ENCODE data around the gene TMEM107. TPM values are rescaled to one million over a fixed set of nuclear protein-coding genes. Genes with fewer than 3 reads are reported as not detected.

The TMEM107 gene
- total RNA-seq, 1 donor from 2014 or later, result 24.6 TPM

GRCh38 chr17:8145811-8146210, 30.4 kb downstream of the TMEM107 start:
- no peaks in the 10 kb centered on the region for H3K27me3 Mint-ChIP-seq
- H3K36me3 Mint-ChIP-seq (ENCODE audit: insufficient read depth), result peaks cover 24% of the 10 kb centered on the region
- H3K9me3 Mint-ChIP-seq (ENCODE audit: low read depth), result no peaks in the 10 kb centered on the region
- DNase-seq (ENCODE audit: low spot score, unreplicated experiment), result no peak
- no peak overlapping the region for H3K4me3 Mint-ChIP-seq (ENCODE audit: low read depth)
- TF ChIP-seq CTCF (IDR thresholded peaks at IDR 0.05; ENCODE audit: unreplicated experiment), result no peak
- no peaks in the 10 kb centered on the region for H3K4me1 Mint-ChIP-seq (ENCODE audit: low read depth)
- no peak overlapping the region for H3K27ac Mint-ChIP-seq

- peaks cover 24% of the 10 kb centered on the region for H3K36me3 Mint-ChIP-seq (ENCODE audit: insufficient read depth)
- no peak for DNase-seq (ENCODE audit: low spot score, unreplicated experiment)
- no peaks in the 10 kb centered on the region for H3K27me3 Mint-ChIP-seq
- no peak for TF ChIP-seq CTCF (IDR thresholded peaks at IDR 0.05; ENCODE audit: unreplicated experiment)
- H3K4me1 Mint-ChIP-seq (ENCODE audit: low read depth), result no peaks in the 10 kb centered on the region
- no peaks in the 10 kb centered on the region for H3K9me3 Mint-ChIP-seq (ENCODE audit: low read depth)
- H3K27ac Mint-ChIP-seq, result no peak overlapping the region
- no peak overlapping the region for H3K4me3 Mint-ChIP-seq (ENCODE audit: low read depth)
Observed at GRCh38 chr17:8144401-8145231, 31.6 kb downstream of the TMEM107 start.

GRCh38 chr17:8143581-8144400, 32.4 kb downstream of the TMEM107 start:
- DNase-seq (ENCODE audit: low spot score, unreplicated experiment), result no peak

GRCh38 chr17:8142887-8143580, 33.1 kb downstream of the TMEM107 start:
- no peak overlapping the region for H3K4me3 Mint-ChIP-seq (ENCODE audit: low read depth)

More at GRCh38 chr17:8143581-8144400, 32.4 kb downstream of the TMEM107 start:
- Mint-ChIP-seq H3K36me3 (ENCODE audit: insufficient read depth) (peaks cover 24% of the 10 kb centered on the region), H3K4me1 (ENCODE audit: low read depth) (no peaks in the 10 kb centered on the region), H3K4me3 (ENCODE audit: low read depth) (no peak overlapping the region), H3K27me3 (no peaks in the 10 kb centered on the region), H3K9me3 (ENCODE audit: low read depth) (no peaks in the 10 kb centered on the region), H3K27ac (no peak overlapping the region)
- TF ChIP-seq CTCF (IDR thresholded peaks at IDR 0.05; ENCODE audit: unreplicated experiment), result no peak

More at GRCh38 chr17:8142887-8143580, 33.1 kb downstream of the TMEM107 start:
- no peak for TF ChIP-seq CTCF (IDR thresholded peaks at IDR 0.05; ENCODE audit: unreplicated experiment)
- DNase-seq (ENCODE audit: low spot score, unreplicated experiment), result no peak
- Mint-ChIP-seq H3K27ac (no peak overlapping the region), H3K27me3 (no peaks in the 10 kb centered on the region), H3K36me3 (ENCODE audit: insufficient read depth) (peaks cover 24% of the 10 kb centered on the region), H3K9me3 (ENCODE audit: low read depth) (no peaks in the 10 kb centered on the region), H3K4me1 (ENCODE audit: low read depth) (no peaks in the 10 kb centered on the region)

Measured in progenitor cell of endocrine pancreas (in vitro differentiated cells).